GM21619 (cell line): Measurements from ENCODE around the gene WDR64.

Experiments used
- ATAC-seq: cut with Tn5 transposase; IDR thresholded peaks from one replicate; pipeline ENCODE4 v1.9.1; 2021; ENCODE audit not compliant: unreplicated experiment

Gene WDR64

GRCh38 chr1:241834733-241835377 lies 182.8 kb downstream of the WDR64 start:
- ATAC-seq, result no peak

- no peak for ATAC-seq
Measured at GRCh38 chr1:241836941-241837340, 184.9 kb downstream of the WDR64 start.

- no peak for ATAC-seq
Measured at GRCh38 chr1:241837416-241837815, 185.3 kb downstream of the WDR64 start.

- no peak for ATAC-seq
Measured at GRCh38 chr1:241837901-241838300, 185.8 kb downstream of the WDR64 start.

DNA sequence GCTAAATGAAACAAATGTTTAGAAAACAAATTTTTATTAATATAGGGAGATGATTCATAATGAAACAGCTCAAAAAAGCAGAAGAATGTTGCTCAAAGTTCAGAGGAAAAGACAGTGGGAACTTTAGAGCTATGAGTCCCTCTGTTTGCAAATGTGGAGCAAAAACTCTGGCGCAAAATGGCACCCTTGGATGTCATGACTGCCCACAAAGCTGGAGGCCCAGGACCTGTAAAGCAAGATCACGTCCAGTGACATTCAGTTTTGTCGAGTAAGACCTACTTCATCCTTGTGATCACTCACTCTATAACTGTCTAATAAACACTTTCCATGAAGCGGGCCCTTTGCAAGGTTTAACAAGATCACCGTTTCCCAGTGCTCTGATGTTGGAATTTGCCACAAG lies 186.8 kb downstream of the WDR64 start:
- no peak for ATAC-seq

DNA sequence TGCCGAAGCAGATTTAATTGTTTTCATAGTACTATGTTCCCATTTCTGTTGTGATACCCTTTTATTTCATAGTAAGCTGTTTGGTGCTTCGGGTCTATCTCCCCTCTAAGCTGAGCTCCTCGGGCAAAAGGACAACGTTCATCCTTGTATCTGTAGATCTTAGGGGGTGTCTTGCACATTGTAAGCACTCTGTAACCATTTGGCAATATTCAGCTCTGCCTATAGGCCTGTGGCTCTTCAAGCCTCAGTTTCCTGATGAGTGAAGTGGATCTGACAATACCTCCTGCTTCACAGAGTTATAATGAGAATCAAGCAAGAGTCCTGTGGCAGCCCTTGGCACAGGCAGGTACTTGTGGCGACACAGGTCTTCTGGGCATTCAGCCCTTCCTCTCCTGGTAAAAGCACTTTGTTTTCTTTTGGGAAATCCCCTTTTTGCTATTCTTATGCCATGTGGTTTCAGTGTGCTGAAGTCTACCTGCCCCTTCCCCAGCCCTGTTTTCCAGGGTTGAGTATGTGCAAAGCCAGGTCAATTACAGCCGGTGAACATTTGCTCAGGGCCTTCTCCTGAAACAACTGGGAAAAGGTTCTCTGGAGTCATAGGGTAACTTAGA lies 187.4 kb downstream of the WDR64 start:
- peak; percentile 43 for ATAC-seq

DNA sequence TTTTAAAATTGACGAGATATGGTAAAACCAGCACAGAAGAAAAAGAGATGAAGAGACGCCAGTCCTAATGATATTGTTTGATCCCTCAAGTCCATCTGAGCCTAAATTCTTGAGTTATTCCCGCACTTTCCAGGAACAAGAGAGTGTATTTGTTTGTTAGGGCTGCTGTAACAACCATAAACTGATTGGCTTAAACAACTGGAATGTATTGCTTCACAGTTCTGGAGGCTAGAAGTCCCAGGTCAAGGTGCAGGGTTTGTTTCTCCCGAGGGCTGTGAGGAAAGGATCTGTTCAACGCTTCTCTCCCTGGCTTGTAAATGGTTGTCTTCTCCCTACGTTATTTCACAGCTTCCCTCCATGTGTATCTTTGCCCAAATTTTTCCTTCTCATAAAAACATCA lies 188.1 kb downstream of the WDR64 start:
- ATAC-seq, result no peak

- ATAC-seq, result no peak
Measured at GRCh38 chr1:241841691-241842090, 189.6 kb downstream of the WDR64 start.

- ATAC-seq, result no peak
Measured at GRCh38 chr1:241842565-241842964, 190.5 kb downstream of the WDR64 start.

GRCh38 chr1:241844593-241844992 lies 192.5 kb downstream of the WDR64 start:
- no peak for ATAC-seq

DNA sequence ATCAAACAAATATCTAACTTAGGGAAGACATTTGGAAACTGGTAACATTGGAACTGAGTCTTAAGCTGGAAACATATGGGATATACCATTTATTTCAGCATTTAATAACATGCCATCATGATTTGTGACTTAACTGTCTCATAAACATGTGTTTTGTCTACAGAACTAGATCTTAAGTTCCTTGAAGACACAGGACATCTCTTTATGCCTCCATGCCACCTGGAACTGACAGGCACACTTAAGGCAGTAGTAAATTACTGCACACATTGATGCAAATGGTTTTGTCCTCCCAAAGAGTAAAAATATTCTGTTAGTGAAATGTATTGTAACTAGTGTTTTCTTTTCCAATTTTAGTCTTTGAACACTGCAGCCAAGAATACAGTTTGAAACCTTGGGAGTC lies 194.3 kb downstream of the WDR64 start:
- no peak for ATAC-seq

- ATAC-seq, result no peak
Measured at GRCh38 chr1:241846862-241847539, 194.9 kb downstream of the WDR64 start.

DNA sequence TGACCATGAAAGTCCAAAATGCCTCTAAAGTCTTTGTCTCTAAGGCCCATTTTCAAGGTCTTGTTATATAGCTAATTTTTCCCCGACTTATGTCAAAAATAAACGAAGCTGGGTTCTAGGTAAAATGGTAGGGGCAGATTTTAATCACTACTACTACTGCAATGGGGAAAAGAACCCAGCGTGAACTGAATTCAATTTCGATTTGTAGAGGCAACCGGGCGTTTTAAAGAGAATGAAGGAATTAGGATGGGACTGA lies 195.4 kb downstream of the WDR64 start:
- no peak for ATAC-seq

GRCh38 chr1:241847796-241848685 lies 196.0 kb downstream of the WDR64 start, which contains the start of gene EXO1:
Gene EXO1, plus strand, starts transcription at chr1:241848204. Its CDS starts 2,222 bp downstream, at chr1:241850426.
- ATAC-seq, result peak; percentile 96

GRCh38 chr1:241848686-241849344 lies 196.7 kb downstream of the WDR64 start:
- ATAC-seq, result peak; percentile 5

DNA sequence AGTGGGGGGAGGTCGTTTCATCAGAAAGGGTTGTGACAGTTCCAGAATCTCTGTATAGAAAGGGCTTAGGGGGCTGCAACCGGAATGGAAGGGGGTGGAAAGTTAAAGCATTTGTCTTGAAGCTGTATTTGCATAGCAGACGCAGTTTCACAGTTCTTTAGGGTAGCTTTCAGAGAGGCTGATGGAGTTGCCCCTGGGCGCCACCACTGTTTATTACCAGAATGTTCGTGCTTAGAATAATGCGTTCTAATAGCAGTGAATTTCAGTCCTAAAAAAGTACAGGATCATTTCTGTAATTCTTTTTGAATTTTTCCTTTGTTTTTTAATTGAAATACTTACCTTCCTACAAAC lies 197.2 kb downstream of the WDR64 start:
- ATAC-seq, result no peak
